HG02571 (cell line): Measurements from ENCODE around the gene MPEG1.

ENCODE experiments used
- ATAC-seq: cut with Tn5 transposase; IDR thresholded peaks from one replicate; pipeline ENCODE4 v1.9.1; 2021; ENCODE audit warnings: mild to moderate bottlenecking, moderate library complexity; ENCODE audit not compliant: unreplicated experiment

The MPEG1 gene

DNA sequence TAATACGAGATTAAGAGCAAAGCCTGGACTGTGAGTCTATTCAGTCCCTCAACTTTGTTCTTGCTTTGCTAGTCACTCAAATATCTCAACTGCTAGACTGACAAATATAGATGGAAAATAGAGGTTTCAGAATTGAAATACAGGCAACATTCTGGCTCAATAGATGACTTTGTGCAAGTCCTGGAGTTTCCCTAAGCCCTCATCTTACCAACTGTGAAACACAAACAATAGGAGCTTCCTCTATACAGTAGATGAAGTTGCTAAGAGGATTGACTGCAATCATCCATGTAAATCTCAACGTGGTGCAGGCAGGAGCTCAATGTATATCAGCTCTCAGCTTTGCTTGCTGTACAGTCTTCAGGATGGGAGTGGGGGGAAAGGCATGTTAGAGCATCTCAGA lies 6.2 kb upstream of the MPEG1 start:
- no peak for ATAC-seq

DNA sequence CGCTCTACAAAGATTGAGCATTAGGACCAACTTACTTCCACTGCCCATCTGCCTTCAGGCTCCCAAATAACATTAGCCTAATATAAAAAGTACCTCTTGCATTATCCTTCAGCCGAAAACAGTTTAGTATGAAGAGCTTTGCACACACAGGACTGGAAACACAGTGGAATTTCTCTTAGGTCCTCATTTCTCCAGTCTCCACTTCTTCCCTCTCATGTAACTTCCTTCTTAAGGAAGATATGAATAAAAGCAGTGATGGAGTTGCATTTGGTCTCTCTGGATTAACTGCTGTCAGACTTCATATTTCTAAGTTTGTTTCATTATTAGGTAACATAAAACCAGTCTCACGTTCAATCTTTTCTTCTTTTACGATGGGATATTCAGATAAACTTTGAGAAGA lies 5.6 kb upstream of the MPEG1 start:
- ATAC-seq: no peak

DNA sequence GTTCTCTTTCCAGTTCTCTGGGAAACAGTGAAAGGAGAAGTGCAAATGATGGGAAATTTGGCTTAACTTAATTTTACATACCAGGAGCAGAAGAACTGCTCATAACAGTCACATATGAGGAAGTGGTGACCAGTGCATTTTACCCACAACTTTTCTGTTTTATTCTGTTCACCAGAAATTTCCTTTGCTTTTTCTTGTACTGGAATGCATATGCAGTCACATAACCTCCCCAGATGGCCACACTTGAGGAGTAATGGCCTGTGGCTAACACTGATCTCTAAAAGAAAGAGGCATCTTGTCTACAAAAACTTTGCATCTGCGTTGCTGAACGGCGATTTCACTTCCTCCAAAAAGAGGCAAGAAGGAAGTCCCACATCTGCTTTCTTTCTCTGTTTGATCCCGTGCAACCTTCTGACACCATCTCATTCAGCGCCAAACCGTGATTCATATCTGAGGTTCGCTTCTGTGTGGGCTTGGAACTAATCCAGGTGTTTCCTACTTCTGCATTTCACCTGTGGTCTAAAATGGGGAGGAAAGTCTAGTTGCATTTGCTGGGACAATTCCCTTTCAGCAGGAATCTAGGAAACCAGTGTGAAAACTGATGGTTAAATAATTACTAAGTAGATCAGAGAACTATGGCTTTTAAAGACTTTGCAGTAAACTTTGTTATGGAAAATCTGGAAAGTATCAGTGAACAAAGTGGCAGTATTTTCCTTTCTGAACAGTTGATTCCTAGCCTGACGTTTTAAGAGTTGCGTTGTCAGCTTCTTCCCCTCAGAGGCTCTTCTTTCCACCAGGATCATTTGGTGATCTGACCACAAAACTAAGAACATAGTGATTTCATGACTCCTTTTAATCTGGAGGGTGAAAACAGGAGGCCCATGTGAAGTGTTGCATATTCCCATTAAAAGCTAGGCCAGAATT lies 4.2 kb upstream of the MPEG1 start:
- ATAC-seq: peak; percentile 82

DNA sequence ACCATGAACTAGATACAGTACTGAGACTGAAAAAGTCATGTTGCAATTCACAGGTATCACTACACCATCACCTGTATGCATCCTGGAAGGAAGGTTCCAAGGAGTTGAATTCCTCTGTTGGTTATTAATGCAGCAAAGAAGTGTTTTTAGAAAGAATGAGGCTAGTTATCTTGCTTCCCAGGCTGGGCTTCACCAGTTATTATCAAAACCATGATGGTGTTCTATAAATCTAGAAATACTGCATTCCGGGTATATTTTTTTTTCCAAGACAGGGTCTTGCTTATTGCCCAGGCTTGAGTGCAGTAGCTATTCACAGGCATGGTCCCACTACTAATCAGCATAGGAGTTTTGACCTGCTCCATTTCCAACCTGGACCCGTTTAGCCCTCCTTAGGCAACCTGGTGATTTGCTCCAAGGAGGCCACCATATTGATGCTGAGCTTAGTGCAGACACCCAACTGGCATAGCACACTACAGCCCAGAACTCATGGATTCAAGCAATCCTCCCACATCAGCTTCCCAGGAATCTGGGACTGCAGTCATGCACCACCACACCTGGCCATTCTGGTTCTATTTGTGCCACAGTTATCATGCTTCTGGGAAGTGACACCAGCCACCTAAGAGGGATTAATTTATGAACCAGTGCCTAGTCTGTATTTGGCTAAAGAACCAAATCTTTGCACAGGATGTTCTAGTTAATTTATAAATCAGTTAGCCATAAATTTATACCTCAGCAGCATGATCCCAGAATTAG lies 1.6 kb upstream of the MPEG1 start:
- no peak for ATAC-seq

DNA sequence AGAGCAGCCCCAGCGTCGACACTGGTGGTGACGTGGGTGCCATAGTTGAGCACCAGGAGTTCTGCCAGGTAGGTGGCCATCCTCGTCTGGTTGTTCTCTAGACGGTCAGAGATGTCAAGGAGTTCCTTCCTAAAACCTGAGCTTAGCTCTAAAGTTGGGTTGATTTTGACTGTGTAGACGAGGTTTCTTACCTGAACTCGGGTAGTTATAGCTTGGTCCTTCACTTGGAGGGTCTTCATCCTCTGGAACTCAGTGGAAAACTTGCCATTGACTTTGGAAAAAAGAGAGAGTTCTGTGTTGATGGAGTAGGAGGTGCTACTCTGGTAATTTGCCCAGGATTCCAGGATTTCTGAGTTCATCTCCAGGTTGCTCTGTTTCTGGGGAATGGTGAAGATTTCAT lies 505 bp downstream of the MPEG1 start:
- ATAC-seq: no peak

DNA sequence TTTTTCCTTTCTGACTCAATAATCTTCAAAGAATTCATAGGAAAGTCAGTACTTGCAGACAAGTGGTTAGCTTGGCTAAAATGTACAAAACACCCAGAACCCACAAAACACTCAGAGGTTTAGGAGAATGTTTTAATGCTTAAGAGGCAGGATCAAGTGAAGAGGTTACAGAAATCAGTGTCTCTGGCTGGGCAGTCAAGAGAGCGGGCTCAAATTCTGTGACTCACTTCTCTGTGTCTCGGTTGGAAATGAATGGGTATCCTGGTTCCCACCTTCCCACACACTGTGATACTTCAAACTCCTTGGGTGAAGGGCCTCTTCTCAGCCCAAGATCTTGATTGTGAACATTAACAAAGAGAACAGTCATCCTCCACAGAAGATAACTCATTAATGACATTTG lies 3.8 kb downstream of the MPEG1 start:
- no peak for ATAC-seq

DNA sequence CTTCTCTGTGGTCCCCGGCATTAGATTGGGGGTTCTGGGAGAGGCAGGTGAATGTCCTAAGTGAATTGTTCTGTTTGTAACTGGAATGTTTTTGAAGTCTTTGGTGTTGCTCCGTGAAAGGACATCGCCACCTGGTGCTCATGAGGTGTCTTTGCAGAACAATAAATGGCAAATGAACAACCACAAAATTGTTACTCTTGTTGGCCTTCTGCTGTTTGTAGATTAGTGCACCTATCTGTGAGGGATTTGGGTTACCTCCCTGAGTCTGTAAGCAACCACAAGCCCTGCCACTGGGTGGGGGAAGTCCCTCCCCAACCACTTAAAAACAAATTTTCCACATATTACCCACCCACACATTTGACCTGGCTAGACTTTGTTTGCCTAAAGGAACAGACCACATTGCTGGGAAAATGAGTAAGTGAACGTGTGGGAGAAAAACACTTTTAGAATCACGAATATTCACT lies 4.7 kb downstream of the MPEG1 start:
- ATAC-seq: peak; percentile 60

DNA sequence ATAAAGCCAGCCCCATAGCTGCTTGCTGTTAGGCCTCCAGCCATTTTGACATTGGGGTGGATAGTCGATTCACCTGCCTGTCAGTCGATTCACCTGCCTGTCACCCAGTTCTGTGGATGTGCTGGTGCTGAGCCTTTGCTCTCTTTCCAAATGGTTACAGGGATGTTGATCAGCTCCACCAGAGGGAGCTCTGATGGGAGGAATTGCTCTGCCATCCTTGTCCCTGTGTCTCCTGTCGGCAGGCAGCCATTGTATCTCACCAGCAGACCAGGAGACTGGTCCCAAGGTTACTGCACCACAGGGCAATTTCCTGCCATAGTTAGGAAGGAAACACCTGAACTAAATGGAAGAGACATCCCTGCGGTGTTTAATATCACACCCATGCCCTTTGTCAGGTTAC lies 6.1 kb downstream of the MPEG1 start:
- ATAC-seq: no peak

DNA sequence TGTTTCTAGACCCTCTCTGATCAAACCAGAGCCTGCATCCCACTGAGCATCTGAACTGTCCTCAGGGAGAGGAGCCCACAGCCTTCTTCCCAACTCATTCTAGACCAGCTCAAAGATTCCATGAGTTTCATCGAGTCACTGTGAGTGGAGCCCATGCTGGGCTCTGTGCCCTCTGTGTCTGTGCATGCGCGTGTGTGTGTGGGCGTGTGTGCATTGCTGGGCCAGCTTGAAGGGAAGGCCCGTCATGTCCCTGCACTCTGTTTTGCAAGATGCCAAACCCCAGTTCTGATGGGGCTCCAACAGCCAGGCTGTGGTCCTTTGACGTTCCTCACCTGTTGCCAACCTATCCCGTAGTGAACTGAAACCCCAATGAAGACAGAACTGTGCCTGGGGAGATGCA lies 7.1 kb downstream of the MPEG1 start:
- ATAC-seq: no peak

DNA sequence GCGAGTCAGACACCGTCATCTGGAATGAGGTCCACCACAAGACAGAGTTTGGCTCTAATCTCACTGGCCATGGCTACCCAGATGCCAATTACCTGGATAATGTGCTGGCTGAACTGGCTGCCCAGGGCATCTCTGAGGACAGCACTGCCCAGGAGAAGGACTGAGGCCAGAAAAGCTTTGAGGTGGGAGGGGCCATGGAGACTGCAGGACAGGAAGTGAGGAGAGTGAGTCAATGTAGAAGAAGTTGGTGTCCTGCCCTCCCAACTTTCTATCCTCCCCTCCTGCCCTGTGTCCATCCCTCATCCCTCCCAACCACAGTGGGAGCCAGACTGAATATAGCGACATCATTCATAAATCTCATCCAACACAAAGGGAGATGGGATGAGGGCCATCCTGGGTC lies 8.0 kb downstream of the MPEG1 start:
- ATAC-seq: no peak

DNA sequence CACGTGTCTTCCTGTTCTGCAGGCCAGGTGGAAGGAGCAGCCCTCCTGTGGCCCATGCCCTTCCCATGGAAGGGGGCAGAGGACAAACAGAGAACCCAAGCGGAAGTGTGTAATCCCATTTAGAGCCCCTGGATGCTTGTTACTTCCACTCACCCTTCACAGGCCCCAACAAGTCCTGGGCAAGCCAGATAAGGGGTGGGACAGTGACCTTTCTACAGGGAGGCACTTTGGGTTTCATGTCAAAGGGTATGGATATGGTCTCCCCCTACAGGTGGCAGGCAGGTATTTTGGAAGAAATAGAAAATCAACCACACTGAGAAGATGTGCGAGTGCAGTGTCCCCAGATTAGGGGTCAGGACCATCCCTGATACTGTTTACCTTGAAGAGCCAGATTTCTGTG lies 11.4 kb downstream of the MPEG1 start:
- no peak for ATAC-seq

DNA sequence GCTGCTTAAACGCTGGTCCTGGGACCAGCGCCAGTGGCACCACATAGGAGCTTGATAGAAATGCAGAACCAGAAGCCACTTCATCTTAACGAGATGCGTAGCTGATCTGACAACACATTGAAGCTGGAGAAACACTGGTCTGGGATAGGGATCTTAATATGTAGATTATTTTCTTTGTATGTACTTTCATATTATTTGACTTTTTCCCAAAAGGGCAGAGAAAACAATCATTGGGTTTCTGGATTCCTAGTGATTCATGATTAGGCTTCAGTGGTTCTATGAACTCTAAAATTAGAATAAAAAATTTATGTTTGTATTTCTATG lies 12.3 kb downstream of the MPEG1 start:
- no peak for ATAC-seq

DNA sequence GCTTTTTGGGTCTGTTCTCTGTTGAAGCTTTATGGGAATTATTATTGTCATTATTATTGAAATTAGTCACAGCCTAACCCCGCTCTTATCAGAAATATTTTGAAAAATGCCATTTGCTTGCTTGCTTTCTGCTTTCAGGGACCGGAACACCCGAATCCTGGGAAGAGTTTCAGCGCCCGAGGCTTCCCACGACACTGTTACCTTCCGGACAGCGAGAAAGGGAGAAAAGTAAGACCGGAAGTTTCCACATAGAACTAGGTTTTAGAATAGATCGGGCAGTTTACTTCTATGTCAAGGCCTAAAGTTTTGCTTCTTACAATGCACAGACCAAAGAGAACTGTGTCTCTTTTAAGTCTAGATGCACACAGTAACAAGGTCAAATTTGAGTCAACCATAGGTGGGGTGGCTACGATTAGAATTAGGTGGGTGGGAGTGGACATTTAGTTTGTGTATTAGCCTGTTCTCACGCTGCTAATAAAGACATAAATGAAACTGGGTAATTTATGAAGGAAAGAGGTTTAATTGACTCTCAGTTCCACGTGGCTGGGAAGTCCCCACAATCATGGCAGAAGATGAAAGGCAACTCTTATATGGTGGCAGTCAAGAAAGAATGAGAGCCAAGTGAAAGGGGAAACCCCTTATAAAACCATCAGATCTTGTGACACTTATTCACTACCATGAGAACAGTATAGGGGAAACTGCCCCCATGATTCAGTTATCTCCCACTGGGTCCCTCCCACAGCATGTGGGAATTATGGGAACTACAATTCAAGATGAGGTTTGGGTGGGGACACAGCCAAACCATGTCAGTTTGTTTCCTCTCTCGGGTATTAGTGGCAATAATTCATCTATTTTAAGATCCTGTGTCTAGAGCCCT lies 12.9 kb downstream of the MPEG1 start:
- peak; percentile 50 for ATAC-seq

DNA sequence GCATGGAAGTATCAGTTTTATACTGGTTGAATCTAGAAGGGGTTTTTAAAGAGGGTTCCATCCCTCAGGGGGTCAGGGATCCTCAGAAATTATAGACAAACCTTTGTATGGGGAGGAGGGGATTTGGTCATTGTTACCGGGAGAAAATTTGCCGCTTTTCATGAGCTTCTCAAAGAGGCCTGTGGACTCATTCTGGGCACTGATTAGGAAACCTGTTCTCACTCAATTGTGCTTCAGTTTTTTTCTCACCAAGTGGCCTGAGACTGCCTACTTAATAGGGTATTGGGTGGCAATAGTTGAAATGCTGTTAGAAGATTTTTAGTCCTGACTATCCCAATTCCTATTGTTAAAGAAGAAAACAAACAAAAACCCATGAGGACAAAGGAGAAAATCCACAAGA lies 14.0 kb downstream of the MPEG1 start:
- ATAC-seq: no peak

DNA sequence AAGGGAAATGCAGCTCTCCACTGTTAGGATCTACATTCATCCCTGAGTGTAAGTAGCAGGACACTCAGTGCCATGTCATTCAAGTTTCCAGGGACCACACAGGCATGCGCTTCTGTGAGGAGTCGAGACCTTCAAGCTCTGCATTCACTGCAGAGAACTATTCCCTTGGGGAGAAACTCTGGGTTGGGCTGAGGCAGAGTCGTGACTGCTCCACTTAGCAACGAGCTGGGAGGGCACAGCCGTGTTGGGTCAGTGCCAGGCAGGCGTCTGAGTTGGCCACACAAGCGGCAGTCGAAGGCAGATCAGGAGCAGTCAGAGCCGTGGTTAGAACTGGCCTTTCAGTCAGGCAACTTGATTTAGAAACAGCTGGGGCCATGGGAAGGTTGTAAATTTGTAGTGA lies 14.7 kb downstream of the MPEG1 start:
- ATAC-seq: no peak

DNA sequence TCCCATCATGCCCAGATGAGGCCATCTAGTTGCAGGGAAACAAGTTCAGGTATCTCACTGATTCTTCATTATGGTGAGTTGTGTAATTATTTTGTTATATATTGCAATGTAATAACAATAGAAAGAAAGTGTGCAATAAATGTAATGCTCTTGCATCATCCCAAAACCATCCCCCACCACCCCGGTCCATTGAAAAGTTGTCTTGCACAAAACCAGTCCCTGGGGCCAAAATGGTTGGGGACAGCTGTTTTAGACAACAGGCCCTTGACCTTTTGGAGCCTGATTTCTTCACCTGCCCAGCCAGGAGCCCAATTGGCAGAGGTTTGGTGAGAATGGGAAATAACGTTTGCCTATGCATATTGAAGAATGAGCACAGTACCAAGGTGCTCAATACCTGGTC lies 15.9 kb downstream of the MPEG1 start:
- ATAC-seq: no peak

DNA sequence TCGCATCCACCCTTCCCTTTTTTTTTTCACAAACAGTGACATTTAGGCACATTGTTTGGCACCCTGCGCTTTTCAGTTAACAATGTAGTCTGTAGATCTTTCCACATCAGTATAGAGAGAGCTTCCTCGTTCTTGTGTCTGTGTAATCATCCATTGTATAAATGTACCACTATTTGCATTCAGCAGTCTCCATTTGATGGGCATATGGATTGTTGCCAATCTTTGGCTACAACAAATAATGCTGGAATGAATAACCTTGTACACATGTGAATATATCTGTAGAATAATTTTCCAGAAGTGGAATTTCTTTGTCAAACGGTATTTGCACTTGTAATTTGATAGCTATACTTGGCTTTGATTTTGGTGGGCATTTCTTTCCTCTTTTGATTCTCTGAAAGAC lies 17.1 kb downstream of the MPEG1 start:
- no peak for ATAC-seq

DNA sequence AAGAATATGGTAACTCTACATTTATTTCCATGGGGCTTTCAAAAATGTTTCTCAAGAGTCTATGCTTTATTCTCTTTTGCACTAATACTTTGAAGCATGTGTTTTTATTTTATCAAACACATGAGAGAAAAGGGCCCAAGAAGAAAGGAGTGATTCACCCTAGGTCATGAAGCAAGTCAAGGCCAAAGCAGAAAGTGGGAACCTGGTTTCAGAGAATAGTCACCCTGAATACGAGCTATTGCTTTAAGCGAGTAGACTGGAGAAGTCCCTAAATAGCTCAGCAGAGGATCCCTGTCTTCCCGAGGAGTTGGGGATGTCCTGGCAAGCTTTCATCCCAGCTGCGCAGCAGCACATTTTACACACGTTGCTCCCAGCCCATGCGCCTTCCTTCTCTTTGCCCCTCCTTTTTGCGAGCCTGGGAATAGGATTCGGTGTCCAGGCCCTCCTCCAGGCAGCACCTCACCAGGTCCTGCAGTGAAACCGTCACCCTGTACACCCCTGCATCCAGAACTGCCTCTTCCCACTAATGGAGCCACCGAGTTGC lies 19.1 kb downstream of the MPEG1 start:
- ATAC-seq: no peak

DNA sequence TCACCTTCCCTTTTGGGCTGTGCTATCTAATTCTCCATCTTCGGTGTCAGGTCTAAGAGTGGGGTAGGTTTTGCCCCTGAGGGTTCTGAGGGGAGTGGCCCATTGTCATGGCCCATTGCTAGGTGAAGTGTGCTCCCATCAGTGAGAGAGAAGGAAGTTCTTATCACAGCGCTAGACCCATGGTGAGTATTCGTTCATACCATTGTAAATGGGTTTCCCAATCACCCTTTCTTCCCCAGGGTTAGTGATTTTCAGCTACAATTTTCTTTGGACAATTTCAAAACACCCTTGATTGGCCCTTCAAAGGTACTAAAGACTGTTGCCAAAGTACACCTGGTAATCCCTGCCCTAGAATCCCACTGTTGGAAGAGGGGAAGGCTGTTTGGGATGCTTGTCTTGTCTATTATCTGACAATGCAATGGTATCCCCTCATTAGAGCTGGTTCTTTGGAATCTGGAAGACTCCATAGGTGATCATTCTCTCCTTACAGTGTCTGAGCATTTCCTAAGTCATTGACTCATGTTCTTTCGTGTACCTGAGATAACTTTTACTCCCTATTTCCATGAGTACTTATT lies 20.2 kb downstream of the MPEG1 start:
- ATAC-seq: no peak

DNA sequence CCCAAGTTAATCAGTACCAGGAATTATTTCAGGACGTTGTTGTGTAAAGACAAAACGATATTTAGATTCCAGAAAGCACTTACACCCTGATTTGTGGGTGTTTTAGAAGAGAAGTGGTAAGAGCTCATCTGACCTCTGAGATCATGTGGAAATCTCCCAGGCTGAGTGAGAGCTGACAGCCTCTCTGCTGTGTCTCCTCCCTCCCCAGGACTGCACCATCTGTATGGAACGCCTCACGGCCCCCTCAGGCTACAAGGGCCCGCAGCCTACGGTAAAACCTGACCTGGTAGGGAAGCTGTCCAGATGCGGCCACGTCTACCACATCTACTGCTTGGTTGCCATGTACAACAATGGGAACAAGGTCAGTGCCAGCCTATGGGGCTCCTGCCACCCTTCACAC lies 20.8 kb downstream of the MPEG1 start:
- no peak for ATAC-seq

DNA sequence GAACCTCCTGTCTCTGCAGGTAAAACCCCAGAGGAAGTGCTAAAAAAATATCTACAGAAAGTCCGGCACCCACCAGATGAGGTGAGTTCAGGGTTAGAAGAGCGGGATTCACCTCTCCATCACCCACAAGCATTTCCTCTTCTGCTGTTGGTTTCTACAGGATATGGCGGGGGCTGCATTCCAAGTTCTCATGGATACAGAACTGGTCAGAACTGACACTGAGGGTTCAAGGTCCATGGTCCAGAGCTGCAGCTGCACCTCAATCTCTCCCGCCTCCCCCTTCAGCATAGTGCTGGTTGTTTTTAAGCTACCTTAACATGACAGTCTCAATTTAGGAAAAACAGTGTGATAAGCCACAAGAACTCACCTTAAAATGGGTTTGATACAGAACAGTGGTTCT lies 21.6 kb downstream of the MPEG1 start:
- no peak for ATAC-seq
